Upper lobe of left lung (tissue), 6 donors: ENCODE data around the gene OSBPL7. TPM values are rescaled to one million over a fixed set of nuclear protein-coding genes. Genes with fewer than 3 reads are reported as not detected.

Experiments used
- ATAC-seq, 2 donors: fragments of 200-7000 bp; cut with Tn5 transposase; one replicate each; pipeline ENCODE4 v1.9.1; 2022; ENCODE audit warnings: mild to moderate bottlenecking in 2 of 2, moderate library complexity in 2 of 2; ENCODE audit not compliant: low FRiP score in 2 of 2
- DNase-seq, 2 donors: peaks; one replicate each; pipeline ENCODE4 v3.0.0-alpha.2; 2019 to 2020
- H3K27ac ChIP-seq, 4 donors: fragments of 200-600 bp; sonication (generic); one replicate each; pipeline ENCODE4 v1.5.1; 2016 to 2019
- H3K27me3 ChIP-seq, 4 donors: fragments of 200-600 bp; sonication (generic); one replicate each; pipeline ENCODE4 v1.5.1; 2017 to 2019
- H3K36me3 ChIP-seq, 4 donors: fragments of 200-600 bp; sonication (generic); one replicate each; pipeline ENCODE4 v1.5.1; 2016 to 2019
- H3K4me1 ChIP-seq, 4 donors: fragments of 200-600 bp; sonication (generic); one replicate each; pipeline ENCODE4 v1.5.1; 2018 to 2019
- H3K4me3 ChIP-seq, 4 donors: fragments of 200-600 bp; sonication (generic); one replicate each; pipeline ENCODE4 v1.5.1; 2017 to 2019; ENCODE audit warnings: mild to moderate bottlenecking in 2 of 4, moderate library complexity in 1 of 4
- H3K9me3 ChIP-seq, 4 donors: fragments of 200-600 bp; sonication (generic); one replicate each; pipeline ENCODE4 v1.5.1; 2018 to 2019
- EP300 ChIP-seq, 4 donors: sonication (generic); formaldehyde crosslinking; IDR thresholded peaks; one replicate each; pipeline ENCODE4 v1.5.1; 2017; ENCODE audit warnings: antibody characterized with exemption in 4 of 4, control low read depth in 2 of 4
- POLR2A ChIP-seq, 4 donors: fragments of 450-650 bp; IDR thresholded peaks; one replicate each; pipeline ENCODE4 v1.5.1; 2016 to 2017; ENCODE audit warnings: antibody characterized with exemption in 4 of 4, mild to moderate bottlenecking in 2 of 4
- POLR2AphosphoS5 ChIP-seq, 2 donors: sonication (generic); formaldehyde crosslinking; IDR thresholded peaks; one replicate each; pipeline ENCODE4 v1.5.1; 2017; ENCODE audit warnings: antibody characterized with exemption in 2 of 2
- WGBS, 2 donors: methylation state at CpG; one replicate each; pipeline ENCODE4 v1.1.5; 2017 to 2018; 5-methylcytosine and 5-hydroxymethylcytosine counted together
- total RNA-seq, 6 donors: library from RNA; depleted of rRNA in 4 of 6; stranded (reverse); fragments of >200 nt in 4 of 6; gene quantifications; one replicate each; pipeline versions ENCODE4 v1.1.0 to v1.2.1, GENCODE V29; 2016 to 2021
- TF ChIP-seq, protein P1 (sequence below), 6 experiments: fragments of 450-650 bp in 4 of 6; fragments of 200-600 bp in 2 of 6; sonication (generic) in 2 of 6; IDR thresholded peaks; one replicate each; pipeline ENCODE4 v1.5.1; 2016 to 2019; ENCODE audit warnings: antibody characterized with exemption in 6 of 6
- donor health status: DM: no; HTN: no; CAD: no; lungs with moderate emphysema.
- donor health status: DM: no; HTN: yes; CAD: no; lungs with severe emphysema.

The OSBPL7 gene
- total RNA-seq, 6 donors from 2014 or later, result 10.7 to 44.0 (median 19.3) TPM

DNA sequence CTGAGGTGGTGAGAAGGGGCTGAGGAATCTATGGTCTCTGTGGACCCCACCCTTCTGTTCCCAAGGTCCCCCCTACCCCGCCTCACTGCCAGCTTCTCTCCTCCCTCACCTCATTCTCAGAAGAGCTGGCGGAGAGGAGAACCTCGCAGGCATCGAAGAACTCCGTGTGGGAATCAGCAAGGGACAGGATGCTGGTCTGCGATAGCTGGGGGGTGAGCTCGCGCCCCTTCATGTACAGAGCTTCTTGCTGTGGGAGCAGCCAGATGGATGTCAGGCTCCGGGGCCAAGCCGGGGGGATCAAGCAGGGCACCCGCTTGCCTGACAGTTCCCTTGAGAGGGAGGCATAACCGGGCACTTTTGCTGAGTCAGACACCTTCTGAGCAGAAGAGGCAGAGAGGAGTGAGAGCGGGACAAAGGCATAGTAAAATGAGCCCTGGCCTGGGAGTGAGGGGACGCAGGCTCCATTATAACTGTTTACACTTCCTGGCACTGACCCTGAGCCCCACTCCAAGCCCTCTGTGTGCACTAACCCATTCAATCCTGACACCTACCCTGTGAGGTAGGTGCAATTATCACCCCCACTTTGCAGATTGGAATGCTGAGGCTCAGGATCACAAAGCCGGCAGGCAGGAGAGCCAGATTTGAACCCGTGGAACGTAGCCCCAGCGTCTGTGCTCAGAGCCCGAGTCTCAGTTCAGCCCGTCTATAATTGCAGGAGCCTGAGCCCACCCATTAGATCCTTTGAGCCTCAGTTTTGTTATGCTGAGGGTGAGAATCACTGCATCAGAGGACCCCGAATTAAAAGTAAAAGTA, 6.3 kb downstream of the OSBPL7 start:
- H3K27me3 ChIP-seq, result no peaks in the 10 kb centered on the region
- no peak overlapping the region for H3K27ac ChIP-seq
- peaks cover 8 to 19% (median 13%) of the 10 kb centered on the region in 4 donors for H3K4me1 ChIP-seq
- H3K9me3 ChIP-seq, result no peaks in the 10 kb centered on the region
- ATAC-seq (no peak), DNase-seq (no peak)
- no peak overlapping the region for H3K4me3 ChIP-seq
- WGBS, 2 donors, result 92 to 97% methylated on average over 21 of the region's 21 CpGs
- peaks cover 9 to 92% (median 66%) of the 10 kb centered on the region in 4 donors for H3K36me3 ChIP-seq
- no peak for TF ChIP-seq POLR2A (IDR thresholded peaks at IDR 0.05)
- no peak for TF ChIP-seq EP300 (IDR thresholded peaks at IDR 0.05)
- TF ChIP-seq, protein P1, sequence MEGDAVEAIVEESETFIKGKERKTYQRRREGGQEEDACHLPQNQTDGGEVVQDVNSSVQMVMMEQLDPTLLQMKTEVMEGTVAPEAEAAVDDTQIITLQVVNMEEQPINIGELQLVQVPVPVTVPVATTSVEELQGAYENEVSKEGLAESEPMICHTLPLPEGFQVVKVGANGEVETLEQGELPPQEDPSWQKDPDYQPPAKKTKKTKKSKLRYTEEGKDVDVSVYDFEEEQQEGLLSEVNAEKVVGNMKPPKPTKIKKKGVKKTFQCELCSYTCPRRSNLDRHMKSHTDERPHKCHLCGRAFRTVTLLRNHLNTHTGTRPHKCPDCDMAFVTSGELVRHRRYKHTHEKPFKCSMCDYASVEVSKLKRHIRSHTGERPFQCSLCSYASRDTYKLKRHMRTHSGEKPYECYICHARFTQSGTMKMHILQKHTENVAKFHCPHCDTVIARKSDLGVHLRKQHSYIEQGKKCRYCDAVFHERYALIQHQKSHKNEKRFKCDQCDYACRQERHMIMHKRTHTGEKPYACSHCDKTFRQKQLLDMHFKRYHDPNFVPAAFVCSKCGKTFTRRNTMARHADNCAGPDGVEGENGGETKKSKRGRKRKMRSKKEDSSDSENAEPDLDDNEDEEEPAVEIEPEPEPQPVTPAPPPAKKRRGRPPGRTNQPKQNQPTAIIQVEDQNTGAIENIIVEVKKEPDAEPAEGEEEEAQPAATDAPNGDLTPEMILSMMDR (IDR thresholded peaks at IDR 0.05), result no peak
- no peak for TF ChIP-seq POLR2AphosphoS5 (IDR thresholded peaks at IDR 0.05)

DNA sequence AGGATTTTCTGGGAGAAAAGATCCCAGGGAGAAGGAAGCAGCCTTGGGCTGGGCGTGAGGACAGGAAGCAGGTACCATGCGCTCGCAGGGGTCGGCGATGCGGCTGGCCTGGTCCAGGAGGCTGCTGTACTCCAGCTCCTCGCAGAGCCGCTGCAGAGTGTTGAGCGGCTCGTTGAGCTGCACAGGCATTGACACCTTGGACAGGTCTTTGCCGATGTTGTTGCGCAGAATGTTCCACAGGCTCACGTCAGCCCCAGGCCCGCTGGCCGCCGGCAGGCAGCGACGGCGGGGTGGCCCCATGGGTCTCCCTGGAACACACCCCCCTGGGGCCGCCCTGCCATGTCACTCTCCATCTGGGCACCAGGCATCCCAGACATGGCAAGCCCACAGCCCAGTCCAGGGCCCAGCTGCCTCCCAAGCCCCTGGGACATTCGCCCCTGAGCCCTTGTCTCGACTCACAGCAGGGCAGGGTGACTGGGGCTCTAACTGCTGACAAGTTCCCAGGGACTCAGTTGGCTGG, 8.0 kb downstream of the OSBPL7 start:
- DNase-seq, result no peak
- Histone ChIP-seq H3K27me3 (no peaks in the 10 kb centered on the region), H3K9me3 (no peaks in the 10 kb centered on the region), H3K4me1 (peaks cover 0 to 11% (median 6%) of the 10 kb centered on the region in 4 donors), H3K36me3 (peaks cover 13 to 99% (median 67%) of the 10 kb centered on the region in 4 donors), H3K4me3 (no peak overlapping the region), H3K27ac (no peak overlapping the region)
- no peak for ATAC-seq
- WGBS, 2 donors, result 93 to 94% methylated on average over 16 to 19 of the region's 22 CpGs
- TF ChIP-seq POLR2AphosphoS5 (IDR thresholded peaks at IDR 0.05), result no peak
- no peak for TF ChIP-seq POLR2A (IDR thresholded peaks at IDR 0.05)
- no peak for TF ChIP-seq EP300 (IDR thresholded peaks at IDR 0.05)
- TF ChIP-seq, protein P1 (IDR thresholded peaks at IDR 0.05), result no peak

DNA sequence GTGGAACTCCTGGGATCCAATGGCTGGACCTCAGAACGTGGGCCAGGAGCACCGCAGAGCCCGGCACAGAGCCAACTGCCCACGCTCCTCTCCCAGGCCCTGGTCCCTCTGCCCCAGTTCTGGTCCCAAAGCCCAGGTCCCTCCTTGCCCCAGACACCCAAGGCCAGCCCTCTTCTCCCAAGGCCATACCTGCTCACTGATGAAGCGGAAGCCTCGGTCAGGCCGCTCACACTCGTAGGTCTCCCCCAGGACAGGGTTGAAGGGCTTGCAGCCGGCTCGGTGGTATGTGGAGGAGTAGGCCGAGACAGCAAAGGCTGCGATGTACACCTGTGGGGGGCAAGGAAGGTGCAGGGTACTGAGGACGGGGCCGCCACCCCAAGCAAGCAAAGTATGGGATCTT, 8.5 kb downstream of the OSBPL7 start:
- 94 to 96% methylated on average over 14 of the region's 14 CpGs for WGBS, 2 donors
- H3K4me3 ChIP-seq, result no peak overlapping the region
- DNase-seq (no peak), ATAC-seq (no peak)
- no peaks in the 10 kb centered on the region for H3K9me3 ChIP-seq
- peaks cover 0 to 11% (median 6%) of the 10 kb centered on the region in 4 donors for H3K4me1 ChIP-seq
- no peak overlapping the region for H3K27ac ChIP-seq
- peaks cover 8 to 99% (median 67%) of the 10 kb centered on the region in 4 donors for H3K36me3 ChIP-seq
- TF ChIP-seq EP300 (IDR thresholded peaks at IDR 0.05) (no peak), POLR2AphosphoS5 (IDR thresholded peaks at IDR 0.05) (no peak), POLR2A (IDR thresholded peaks at IDR 0.05) (no peak)
- TF ChIP-seq, protein P1 (IDR thresholded peaks at IDR 0.05), result no peak
- no peaks in the 10 kb centered on the region for H3K27me3 ChIP-seq

DNA sequence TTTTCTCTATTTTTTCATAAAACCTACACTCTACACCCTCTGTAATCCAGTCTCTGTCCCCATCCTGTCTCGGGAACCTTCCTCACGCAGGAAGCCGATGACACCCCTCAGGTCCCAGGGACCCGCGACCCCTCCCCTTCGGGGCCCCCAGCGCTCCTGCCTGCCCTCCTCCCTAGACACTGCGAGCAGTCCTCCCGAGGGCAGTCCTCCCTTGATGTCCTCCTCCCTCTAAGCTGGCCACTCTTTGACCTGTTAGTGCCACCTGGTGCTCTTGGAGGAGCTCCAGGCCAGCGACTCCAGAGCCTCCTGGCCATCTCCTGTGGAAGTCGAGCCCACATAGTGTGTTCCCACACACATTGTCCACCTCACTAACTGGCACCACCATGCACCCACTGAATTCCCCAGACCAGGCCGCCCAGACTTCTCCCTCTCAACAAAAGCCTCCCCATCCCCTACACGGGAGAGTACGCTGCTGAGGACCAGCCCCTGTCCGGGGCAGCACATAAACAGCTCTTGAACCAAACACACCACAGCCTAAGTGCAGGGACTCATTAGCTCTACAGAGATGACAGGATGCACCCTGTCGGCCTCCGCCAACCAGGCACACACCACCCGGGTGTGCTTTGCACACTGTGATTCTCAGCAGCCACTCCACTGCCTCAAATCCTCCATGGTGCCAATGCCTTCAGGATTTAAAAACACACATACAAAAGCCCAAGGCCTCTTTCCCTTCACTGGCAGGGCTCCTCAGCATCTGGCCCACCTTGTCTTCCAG, 9.3 kb downstream of the OSBPL7 start:
- no peaks in the 10 kb centered on the region for H3K27me3 ChIP-seq
- H3K27ac ChIP-seq, result no peak overlapping the region
- peaks cover 0 to 11% (median 6%) of the 10 kb centered on the region in 4 donors for H3K4me1 ChIP-seq
- H3K4me3 ChIP-seq, result no peak overlapping the region
- H3K9me3 ChIP-seq, result no peaks in the 10 kb centered on the region
- H3K36me3 ChIP-seq, result peaks cover 8 to 99% (median 68%) of the 10 kb centered on the region in 4 donors
- TF ChIP-seq, protein P1 (IDR thresholded peaks at IDR 0.05), result no peak
- TF ChIP-seq POLR2AphosphoS5 (IDR thresholded peaks at IDR 0.05) (no peak), POLR2A (IDR thresholded peaks at IDR 0.05) (no peak), EP300 (IDR thresholded peaks at IDR 0.05) (no peak)
- 83 to 88% methylated on average over 14 to 18 of the region's 18 CpGs for WGBS, 2 donors
- ATAC-seq, result no peak
- DNase-seq, result no peak
